Thyroid gland (tissue), 4 donors: ENCODE data around the gene LIN7A.

Source experiments
- POLR2A ChIP-seq, 2 donors: fragments of 450-650 bp; IDR thresholded peaks; one replicate each; pipeline ENCODE4 v1.6.1; 2017; ENCODE audit warnings: antibody characterized with exemption in 2 of 2, mild to moderate bottlenecking in 2 of 2, moderate library complexity in 1 of 2
- TF ChIP-seq, protein P1 (sequence below), 6 experiments: fragments of 200-600 bp in 3 of 6; fragments of 450-650 bp in 3 of 6; sonication (generic) in 3 of 6; IDR thresholded peaks; one replicate each; pipeline ENCODE4 v1.5.1; 2016 to 2019; ENCODE audit warnings: antibody characterized with exemption in 6 of 6, mild to moderate bottlenecking in 2 of 6, inconsistent platforms in 1 of 6, moderate library complexity in 1 of 6

GRCh38 chr12:80846952-80847351, 90.8 kb downstream of the LIN7A start:
- TF ChIP-seq, protein P1, sequence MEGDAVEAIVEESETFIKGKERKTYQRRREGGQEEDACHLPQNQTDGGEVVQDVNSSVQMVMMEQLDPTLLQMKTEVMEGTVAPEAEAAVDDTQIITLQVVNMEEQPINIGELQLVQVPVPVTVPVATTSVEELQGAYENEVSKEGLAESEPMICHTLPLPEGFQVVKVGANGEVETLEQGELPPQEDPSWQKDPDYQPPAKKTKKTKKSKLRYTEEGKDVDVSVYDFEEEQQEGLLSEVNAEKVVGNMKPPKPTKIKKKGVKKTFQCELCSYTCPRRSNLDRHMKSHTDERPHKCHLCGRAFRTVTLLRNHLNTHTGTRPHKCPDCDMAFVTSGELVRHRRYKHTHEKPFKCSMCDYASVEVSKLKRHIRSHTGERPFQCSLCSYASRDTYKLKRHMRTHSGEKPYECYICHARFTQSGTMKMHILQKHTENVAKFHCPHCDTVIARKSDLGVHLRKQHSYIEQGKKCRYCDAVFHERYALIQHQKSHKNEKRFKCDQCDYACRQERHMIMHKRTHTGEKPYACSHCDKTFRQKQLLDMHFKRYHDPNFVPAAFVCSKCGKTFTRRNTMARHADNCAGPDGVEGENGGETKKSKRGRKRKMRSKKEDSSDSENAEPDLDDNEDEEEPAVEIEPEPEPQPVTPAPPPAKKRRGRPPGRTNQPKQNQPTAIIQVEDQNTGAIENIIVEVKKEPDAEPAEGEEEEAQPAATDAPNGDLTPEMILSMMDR (IDR thresholded peaks at IDR 0.05), result no peak
- TF ChIP-seq POLR2A (IDR thresholded peaks at IDR 0.05), result no peak
